ENCODE measurements around the gene STAT5B. TPM values are rescaled to one million over a fixed set of nuclear protein-coding genes. Genes with fewer than 3 reads are reported as not detected.

Gene STAT5B
- total RNA-seq, 1 donor from 2014 or later, result 49.2 TPM

GRCh38 chr17:42277342-42277712 lies 1.1 kb upstream of the STAT5B start:
- no peak for DNase-seq (ENCODE audit: low read depth, low spot score)
- Mint-ChIP-seq H3K27me3 (ENCODE audit: low read depth) (no peaks in the 10 kb centered on the region), H3K9me3 (no peaks in the 10 kb centered on the region), H3K4me3 (peak overlapping the region; percentile 84), H3K27ac (ENCODE audit: unreplicated experiment) (no peak overlapping the region), H3K4me1 (peaks cover 48% of the 10 kb centered on the region), H3K36me3 (ENCODE audit: low read depth) (no peaks in the 10 kb centered on the region)
- no peak for TF ChIP-seq CTCF (conservative IDR thresholded peaks at IDR 0.05)

GRCh38 chr17:42276609-42277341 lies 584 bp upstream of the STAT5B start:
- H3K4me1 Mint-ChIP-seq, result peaks cover 45% of the 10 kb centered on the region
- H3K27me3 Mint-ChIP-seq (ENCODE audit: low read depth), result no peaks in the 10 kb centered on the region
- H3K36me3 Mint-ChIP-seq (ENCODE audit: low read depth), result no peaks in the 10 kb centered on the region

GRCh38 chr17:42275527-42276358 lies 448 bp downstream of the STAT5B start:
- H3K4me1 Mint-ChIP-seq, result peaks cover 42% of the 10 kb centered on the region
- no peaks in the 10 kb centered on the region for H3K9me3 Mint-ChIP-seq
- H3K4me3 Mint-ChIP-seq, result peak overlapping the region; percentile 94
- H3K27ac Mint-ChIP-seq (ENCODE audit: unreplicated experiment), result peak overlapping the region; percentile 91
- DNase-seq (ENCODE audit: low read depth, low spot score), result peak; percentile 32
- TF ChIP-seq CTCF (conservative IDR thresholded peaks at IDR 0.05), result no peak
- H3K36me3 Mint-ChIP-seq (ENCODE audit: low read depth), result no peaks in the 10 kb centered on the region
- H3K27me3 Mint-ChIP-seq (ENCODE audit: low read depth), result no peaks in the 10 kb centered on the region

More at GRCh38 chr17:42276609-42277341, 584 bp upstream of the STAT5B start:
- DNase-seq (ENCODE audit: low read depth, low spot score), result peak; percentile 38
- no peak for TF ChIP-seq CTCF (conservative IDR thresholded peaks at IDR 0.05)
- peak overlapping the region; percentile 84 for H3K4me3 Mint-ChIP-seq
- H3K27ac Mint-ChIP-seq (ENCODE audit: unreplicated experiment), result no peak overlapping the region
- no peaks in the 10 kb centered on the region for H3K9me3 Mint-ChIP-seq

- Mint-ChIP-seq H3K36me3 (ENCODE audit: low read depth) (no peaks in the 10 kb centered on the region), H3K9me3 (no peaks in the 10 kb centered on the region), H3K4me1 (peaks cover 48% of the 10 kb centered on the region), H3K4me3 (peak overlapping the region; percentile 94), H3K27me3 (ENCODE audit: low read depth) (no peaks in the 10 kb centered on the region), H3K27ac (ENCODE audit: unreplicated experiment) (peak overlapping the region; percentile 91)
- DNase-seq (ENCODE audit: low read depth, low spot score), result no peak
- TF ChIP-seq CTCF (conservative IDR thresholded peaks at IDR 0.05), result no peak
Observed at GRCh38 chr17:42274812-42275526, 1.2 kb downstream of the STAT5B start.

- peak overlapping the region; percentile 94 for H3K4me3 Mint-ChIP-seq
- H3K4me1 Mint-ChIP-seq, result peaks cover 49% of the 10 kb centered on the region
Observed at GRCh38 chr17:42274253-42274542, 2.0 kb downstream of the STAT5B start.

More at GRCh38 chr17:42274253-42274542, 2.0 kb downstream of the STAT5B start:
- TF ChIP-seq CTCF (conservative IDR thresholded peaks at IDR 0.05), result no peak
- Mint-ChIP-seq H3K27me3 (ENCODE audit: low read depth) (no peaks in the 10 kb centered on the region), H3K27ac (ENCODE audit: unreplicated experiment) (no peak overlapping the region), H3K36me3 (ENCODE audit: low read depth) (no peaks in the 10 kb centered on the region), H3K9me3 (no peaks in the 10 kb centered on the region)
- no peak for DNase-seq (ENCODE audit: low read depth, low spot score)

Data from neural crest cell (in vitro differentiated cells).